Measurements from ENCODE around the gene ADORA3.

Gene ADORA3

GRCh38 chr1:111491070-111491469 lies 12.4 kb downstream of the ADORA3 start:
- Mint-ChIP-seq H3K36me3 (ENCODE audit: low read depth) (peaks cover 8% of the 10 kb centered on the region), H3K27ac (no peak overlapping the region), H3K4me3 (no peak overlapping the region), H3K27me3 (no peaks in the 10 kb centered on the region), H3K9me3 (peaks cover 11% of the 10 kb centered on the region), H3K4me1 (ENCODE audit: low read depth) (peaks cover 16% of the 10 kb centered on the region)

GRCh38 chr1:111490220-111490619 lies 13.2 kb downstream of the ADORA3 start:
- Mint-ChIP-seq H3K27ac (no peak overlapping the region), H3K27me3 (no peaks in the 10 kb centered on the region), H3K4me3 (no peak overlapping the region)

GRCh38 chr1:111489604-111490003 lies 13.8 kb downstream of the ADORA3 start:
- no peak overlapping the region for H3K27ac Mint-ChIP-seq
- no peaks in the 10 kb centered on the region for H3K27me3 Mint-ChIP-seq
- no peaks in the 10 kb centered on the region for H3K36me3 Mint-ChIP-seq (ENCODE audit: low read depth)
- H3K4me3 Mint-ChIP-seq, result no peak overlapping the region
- H3K9me3 Mint-ChIP-seq, result peaks cover 8% of the 10 kb centered on the region
- H3K4me1 Mint-ChIP-seq (ENCODE audit: low read depth), result peaks cover 10% of the 10 kb centered on the region

More at GRCh38 chr1:111490220-111490619, 13.2 kb downstream of the ADORA3 start:
- Mint-ChIP-seq H3K36me3 (ENCODE audit: low read depth) (peaks cover 4% of the 10 kb centered on the region), H3K9me3 (peaks cover 8% of the 10 kb centered on the region), H3K4me1 (ENCODE audit: low read depth) (peaks cover 10% of the 10 kb centered on the region)

- no peaks in the 10 kb centered on the region for H3K9me3 Mint-ChIP-seq
- H3K4me3 Mint-ChIP-seq, result no peak overlapping the region
- H3K27ac Mint-ChIP-seq, result no peak overlapping the region
- H3K4me1 Mint-ChIP-seq (ENCODE audit: low read depth), result peaks cover 10% of the 10 kb centered on the region
- no peaks in the 10 kb centered on the region for H3K27me3 Mint-ChIP-seq
- H3K36me3 Mint-ChIP-seq (ENCODE audit: low read depth), result no peaks in the 10 kb centered on the region
Observed at GRCh38 chr1:111488669-111489068, 14.8 kb downstream of the ADORA3 start.

GRCh38 chr1:111487133-111487532 lies 16.3 kb downstream of the ADORA3 start:
- H3K36me3 Mint-ChIP-seq (ENCODE audit: low read depth), result no peaks in the 10 kb centered on the region
- peaks cover 8% of the 10 kb centered on the region for H3K4me1 Mint-ChIP-seq (ENCODE audit: low read depth)
- no peak overlapping the region for H3K27ac Mint-ChIP-seq
- H3K9me3 Mint-ChIP-seq, result no peaks in the 10 kb centered on the region
- H3K4me3 Mint-ChIP-seq, result no peak overlapping the region
- H3K27me3 Mint-ChIP-seq, result no peaks in the 10 kb centered on the region

GRCh38 chr1:111486431-111486830 lies 17.0 kb downstream of the ADORA3 start:
- Mint-ChIP-seq H3K9me3 (no peaks in the 10 kb centered on the region), H3K4me1 (ENCODE audit: low read depth) (peaks cover 3% of the 10 kb centered on the region), H3K4me3 (no peak overlapping the region), H3K36me3 (ENCODE audit: low read depth) (no peaks in the 10 kb centered on the region), H3K27me3 (no peaks in the 10 kb centered on the region), H3K27ac (no peak overlapping the region)

GRCh38 chr1:111484391-111485026 lies 18.9 kb downstream of the ADORA3 start:
- H3K9me3 Mint-ChIP-seq, result no peaks in the 10 kb centered on the region
- H3K27me3 Mint-ChIP-seq, result no peaks in the 10 kb centered on the region
- H3K4me1 Mint-ChIP-seq (ENCODE audit: low read depth), result peaks cover 8% of the 10 kb centered on the region
- no peak overlapping the region for H3K27ac Mint-ChIP-seq
- H3K4me3 Mint-ChIP-seq, result no peak overlapping the region
- H3K36me3 Mint-ChIP-seq (ENCODE audit: low read depth), result no peaks in the 10 kb centered on the region

- Mint-ChIP-seq H3K27ac (no peak overlapping the region), H3K36me3 (ENCODE audit: low read depth) (no peaks in the 10 kb centered on the region), H3K27me3 (no peaks in the 10 kb centered on the region), H3K9me3 (no peaks in the 10 kb centered on the region), H3K4me3 (no peak overlapping the region), H3K4me1 (ENCODE audit: low read depth) (peaks cover 8% of the 10 kb centered on the region)
Observed at GRCh38 chr1:111483876-111484275, 19.6 kb downstream of the ADORA3 start.

GRCh38 chr1:111483166-111483565 lies 20.3 kb downstream of the ADORA3 start:
- Mint-ChIP-seq H3K27me3 (no peaks in the 10 kb centered on the region), H3K4me3 (no peak overlapping the region)

GRCh38 chr1:111481387-111482221 lies 21.8 kb downstream of the ADORA3 start:
- no peak overlapping the region for H3K27ac Mint-ChIP-seq
- H3K4me3 Mint-ChIP-seq, result no peak overlapping the region
- no peaks in the 10 kb centered on the region for H3K9me3 Mint-ChIP-seq
- H3K36me3 Mint-ChIP-seq (ENCODE audit: low read depth), result peaks cover 19% of the 10 kb centered on the region
- H3K27me3 Mint-ChIP-seq, result no peaks in the 10 kb centered on the region
- peaks cover 30% of the 10 kb centered on the region for H3K4me1 Mint-ChIP-seq (ENCODE audit: low read depth)

More at GRCh38 chr1:111483166-111483565, 20.3 kb downstream of the ADORA3 start:
- Mint-ChIP-seq H3K4me1 (ENCODE audit: low read depth) (peaks cover 14% of the 10 kb centered on the region), H3K9me3 (no peaks in the 10 kb centered on the region), H3K27ac (no peak overlapping the region), H3K36me3 (ENCODE audit: low read depth) (peaks cover 6% of the 10 kb centered on the region)

GRCh38 chr1:111480674-111481073 lies 22.8 kb downstream of the ADORA3 start:
- no peak overlapping the region for H3K4me3 Mint-ChIP-seq
- peaks cover 39% of the 10 kb centered on the region for H3K4me1 Mint-ChIP-seq (ENCODE audit: low read depth)
- no peaks in the 10 kb centered on the region for H3K9me3 Mint-ChIP-seq
- H3K27ac Mint-ChIP-seq, result no peak overlapping the region
- peaks cover 20% of the 10 kb centered on the region for H3K36me3 Mint-ChIP-seq (ENCODE audit: low read depth)
- H3K27me3 Mint-ChIP-seq, result no peaks in the 10 kb centered on the region

GRCh38 chr1:111476761-111477309 lies 26.6 kb downstream of the ADORA3 start:
- H3K4me3 Mint-ChIP-seq, result peak overlapping the region; percentile 74
- H3K4me1 Mint-ChIP-seq (ENCODE audit: low read depth), result peaks cover 63% of the 10 kb centered on the region
- H3K27ac Mint-ChIP-seq, result peak overlapping the region; percentile 91
- peaks cover 26% of the 10 kb centered on the region for H3K36me3 Mint-ChIP-seq (ENCODE audit: low read depth)
- H3K9me3 Mint-ChIP-seq, result no peaks in the 10 kb centered on the region
- no peaks in the 10 kb centered on the region for H3K27me3 Mint-ChIP-seq

GRCh38 chr1:111476214-111476613 lies 27.2 kb downstream of the ADORA3 start:
- H3K4me3 Mint-ChIP-seq, result peak overlapping the region; percentile 74
- peaks cover 60% of the 10 kb centered on the region for H3K4me1 Mint-ChIP-seq (ENCODE audit: low read depth)
- H3K36me3 Mint-ChIP-seq (ENCODE audit: low read depth), result peaks cover 26% of the 10 kb centered on the region

GRCh38 chr1:111475701-111476100 lies 27.7 kb downstream of the ADORA3 start:
- Mint-ChIP-seq H3K36me3 (ENCODE audit: low read depth) (peaks cover 26% of the 10 kb centered on the region), H3K4me3 (peak overlapping the region; percentile 74), H3K4me1 (ENCODE audit: low read depth) (peaks cover 58% of the 10 kb centered on the region), H3K27ac (peak overlapping the region; percentile 91), H3K27me3 (no peaks in the 10 kb centered on the region), H3K9me3 (no peaks in the 10 kb centered on the region)

More at GRCh38 chr1:111476214-111476613, 27.2 kb downstream of the ADORA3 start:
- Mint-ChIP-seq H3K27me3 (no peaks in the 10 kb centered on the region), H3K9me3 (no peaks in the 10 kb centered on the region), H3K27ac (peak overlapping the region; percentile 91)

GRCh38 chr1:111474521-111474920 lies 28.9 kb downstream of the ADORA3 start:
- Mint-ChIP-seq H3K4me1 (ENCODE audit: low read depth) (peaks cover 55% of the 10 kb centered on the region), H3K9me3 (no peaks in the 10 kb centered on the region), H3K4me3 (peak overlapping the region; percentile 74), H3K27me3 (no peaks in the 10 kb centered on the region), H3K36me3 (ENCODE audit: low read depth) (peaks cover 26% of the 10 kb centered on the region), H3K27ac (peak overlapping the region; percentile 73)
